HEK293T (cell line): ENCODE data around the gene ARHGAP9.

ENCODE experiments used
- CTCF ChIA-PET: fragments of 350-600 bp; formaldehyde crosslinking; extraction: SDS; loops from one replicate; lab custom pipeline; 2021; ENCODE audit warnings: antibody characterized with exemption, inconsistent platforms; lab: Yijun Ruan, JAX
- POLR2A ChIA-PET: fragments of 350-600 bp; formaldehyde crosslinking; extraction: SDS; loops from one replicate; lab custom pipeline; 2020; ENCODE audit warnings: antibody characterized with exemption, inconsistent platforms; lab: Yijun Ruan, JAX
- DNase-seq: peaks from one replicate; pipeline ENCODE4 v3.0.0; 2012; ENCODE audit warnings: mixed read lengths; ENCODE audit errors: extremely low spot score
- ARNT ChIP-seq: fragments of 450-650 bp; IDR thresholded peaks from 2 replicates; pipeline ENCODE4 v1.6.1; 2017; ENCODE audit warnings: mild to moderate bottlenecking
- BHLHE40 ChIP-seq: fragments of 450-650 bp; IDR thresholded peaks from 2 replicates; pipeline ENCODE4 v1.6.1; 2016; ENCODE audit warnings: mild to moderate bottlenecking, moderate library complexity, borderline replicate concordance
- CTBP1 ChIP-seq: fragments of 450-650 bp; IDR thresholded peaks from 2 replicates; pipeline ENCODE4 v1.6.1; 2016; ENCODE audit warnings: borderline replicate concordance
- ELF4 ChIP-seq: fragments of 450-650 bp; IDR thresholded peaks from 2 replicates; pipeline ENCODE4 v1.6.1; 2017; ENCODE audit warnings: antibody characterized with exemption
- FOXA1 ChIP-seq: fragments of 450-650 bp; IDR thresholded peaks from 2 replicates; pipeline ENCODE4 v1.6.1; 2016; ENCODE audit warnings: mild to moderate bottlenecking
- FOXK2 ChIP-seq: fragments of 450-650 bp; IDR thresholded peaks from 2 replicates; pipeline ENCODE4 v1.6.1; 2016; ENCODE audit warnings: mild to moderate bottlenecking
- FOXM1 ChIP-seq: fragments of 450-650 bp; IDR thresholded peaks from 2 replicates; pipeline ENCODE4 v1.6.1; 2017; ENCODE audit warnings: mild to moderate bottlenecking, borderline replicate concordance
- HDGF ChIP-seq: fragments of 450-650 bp; IDR thresholded peaks from 2 replicates; pipeline ENCODE4 v1.6.1; 2017; ENCODE audit warnings: antibody characterized with exemption, borderline replicate concordance
- L3MBTL2 ChIP-seq: fragments of 450-650 bp; conservative IDR thresholded peaks from 2 replicates; pipeline ENCODE4 v1.6.1; 2016; ENCODE audit warnings: mild to moderate bottlenecking
- LEF1 ChIP-seq: fragments of 450-650 bp; IDR thresholded peaks from 2 replicates; pipeline ENCODE4 v1.6.1; 2017; ENCODE audit warnings: mild to moderate bottlenecking, borderline replicate concordance
- NFRKB ChIP-seq: fragments of 450-650 bp; IDR thresholded peaks from 2 replicates; pipeline ENCODE4 v1.6.1; 2016; ENCODE audit warnings: mild to moderate bottlenecking, moderate library complexity
- PKNOX1 ChIP-seq: fragments of 450-650 bp; IDR thresholded peaks from 2 replicates; pipeline ENCODE4 v1.6.1; 2016
- SP1 ChIP-seq: fragments of 450-650 bp; IDR thresholded peaks from 2 replicates; pipeline ENCODE4 v1.6.1; 2017
- SUZ12 ChIP-seq: fragments of 450-650 bp; IDR thresholded peaks from 2 replicates; pipeline ENCODE4 v1.6.1; 2016; ENCODE audit warnings: mild to moderate bottlenecking
- TARDBP ChIP-seq: fragments of 450-650 bp; IDR thresholded peaks from 2 replicates; pipeline ENCODE4 v1.6.1; 2016
- ZNF384 ChIP-seq: fragments of 450-650 bp; IDR thresholded peaks from 2 replicates; pipeline ENCODE4 v1.6.1; 2016

Gene ARHGAP9

DNA sequence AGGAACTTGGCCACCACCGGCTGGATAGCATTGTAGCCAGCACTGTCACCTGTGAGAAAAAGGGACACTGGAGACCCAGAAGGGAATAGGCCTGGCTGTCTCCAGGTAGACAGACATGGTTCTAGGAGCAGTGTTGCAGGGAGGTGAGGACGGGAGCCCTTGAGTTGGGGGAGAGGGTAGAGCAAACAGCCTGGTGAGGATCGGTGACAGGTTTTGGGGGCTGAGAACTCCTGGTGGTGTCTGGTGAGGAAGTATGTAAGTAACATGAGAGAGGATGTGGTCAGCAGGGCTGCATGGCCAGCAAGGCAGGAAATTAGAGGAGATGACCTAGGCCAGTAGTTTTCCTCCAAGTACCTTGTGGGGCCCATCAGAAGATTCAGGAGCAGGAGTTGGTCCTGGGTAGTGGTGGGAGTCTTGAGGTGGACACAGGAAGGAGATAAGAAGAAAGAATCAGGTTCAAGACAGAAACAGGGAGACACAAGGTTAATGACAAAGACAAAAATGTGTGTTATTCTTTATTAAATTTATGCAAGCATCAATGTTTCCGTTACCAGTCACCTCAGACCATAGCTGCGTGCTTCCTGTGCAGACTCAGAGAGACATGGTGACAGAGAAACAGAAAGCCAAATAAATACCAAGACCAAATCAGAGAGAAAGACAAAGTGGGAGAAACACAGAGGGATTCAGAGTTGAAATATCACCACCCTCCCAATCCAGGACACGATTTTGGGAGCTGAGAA lies at the start of gene ARHGAP9:
ARHGAP9 (minus strand) TSS at position 491 of the 740 bp plus-strand sequence; CDS start at position 31, 460 bp downstream.
- TF ChIP-seq CTBP1 (no peak), BHLHE40 (no peak), ARNT (no peak), ZNF384 (no peak), HDGF (no peak), TARDBP (no peak), FOXA1 (no peak), LEF1 (no peak), FOXM1 (no peak), ELF4 (no peak)
- no peak for DNase-seq
- POLR2A ChIA-PET: interaction anchor here (1.4 kb wide), 1 partner anchor 21 kb away, joined by 3 read pairs; no protein-coding TSS in a partner anchor
- CTCF ChIA-PET: interaction anchor here (1.2 kb wide), 1 partner anchor 17 kb away, joined by 3 read pairs; no protein-coding TSS in a partner anchor

DNA sequence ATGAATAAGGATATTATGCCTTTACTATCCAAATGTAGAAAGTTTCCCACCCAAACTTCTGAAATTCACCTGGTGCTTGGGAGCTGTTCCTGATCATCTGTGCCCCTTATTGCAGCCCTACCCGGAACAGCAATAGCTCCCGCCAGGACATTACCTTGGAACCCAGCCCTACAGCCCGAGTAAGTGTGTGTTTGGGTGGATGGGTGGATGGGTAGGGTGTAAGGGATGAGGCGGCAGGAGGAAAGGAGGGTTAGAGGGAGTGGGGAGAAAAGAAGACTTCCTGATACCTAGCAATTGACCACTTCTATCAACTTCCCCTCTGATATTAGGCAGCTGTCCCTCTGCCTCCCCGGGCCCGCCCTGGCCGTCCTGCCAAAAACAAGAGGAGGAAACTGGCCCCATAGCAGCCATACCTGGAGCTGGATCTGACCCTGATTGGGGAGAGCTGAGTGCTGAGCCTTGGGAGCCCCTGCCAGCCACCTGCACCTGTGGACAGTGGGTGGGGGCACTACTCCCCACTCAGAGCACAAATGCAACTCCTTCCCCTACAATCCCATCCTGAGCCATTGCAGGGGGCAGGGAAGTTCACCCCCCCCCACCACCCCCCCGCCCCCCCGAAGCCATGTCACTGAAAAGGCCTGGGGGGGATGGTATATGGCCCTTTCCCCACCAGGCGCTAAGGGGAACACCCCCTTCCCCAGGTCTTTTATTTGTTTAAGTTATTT lies 49.3 kb upstream of the ARHGAP9 start:
- ChIA-PET POLR2A (interaction anchor here (1.1 kb wide), 1 partner anchor 18 kb away, joined by 3 read pairs; no protein-coding TSS in a partner anchor), CTCF (interaction anchor here (0.5 kb wide), 1 partner anchor 262 kb away, joined by 3 read pairs; no protein-coding TSS in a partner anchor)
- no peak for DNase-seq
- TF ChIP-seq SUZ12 (no peak), PKNOX1 (no peak), ARNT (no peak), TARDBP (no peak), FOXA1 (no peak), HDGF (no peak), NFRKB (no peak), BHLHE40 (no peak), L3MBTL2 (no peak)

GRCh38 chr12:57528176-57528575 lies 48.5 kb upstream of the ARHGAP9 start:
- POLR2A ChIA-PET: interaction anchor here (1.1 kb wide), 1 partner anchor 19 kb away, joined by 3 read pairs; no protein-coding TSS in a partner anchor
- no peak for DNase-seq
- TF ChIP-seq FOXK2 (no peak), HDGF (no peak), SP1 (no peak), BHLHE40 (no peak), CTBP1 (no peak), SUZ12 (no peak), FOXA1 (no peak), NFRKB (no peak), ZNF384 (no peak), LEF1 (no peak), ARNT (no peak), PKNOX1 (no peak), ELF4 (no peak), L3MBTL2 (no peak)
- CTCF ChIA-PET: no interaction called here

DNA sequence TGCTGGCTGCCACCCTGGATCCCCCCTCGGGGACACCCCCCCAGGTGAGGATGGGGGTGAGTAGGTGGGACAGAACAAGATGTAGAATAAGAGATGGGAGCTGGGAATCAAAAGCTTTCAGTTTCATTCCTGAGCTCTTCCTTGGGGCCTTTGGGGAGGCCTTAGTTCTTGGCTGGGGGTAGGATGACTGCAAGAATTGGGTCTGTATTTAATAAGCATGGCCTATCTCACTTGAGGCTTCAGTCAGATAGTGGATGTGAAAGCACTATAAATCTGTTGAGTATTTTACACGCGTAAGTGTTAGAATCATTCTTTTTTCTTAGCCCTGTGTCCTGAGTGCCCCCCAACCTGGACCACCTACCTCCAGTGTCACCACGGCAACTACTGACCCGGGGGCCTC lies 47.5 kb upstream of the ARHGAP9 start:
- TF ChIP-seq HDGF (no peak), SP1 (no peak), L3MBTL2 (no peak), FOXA1 (no peak), LEF1 (no peak), ZNF384 (no peak), FOXK2 (no peak), SUZ12 (no peak), BHLHE40 (no peak), FOXM1 (no peak), NFRKB (no peak), TARDBP (no peak)
- POLR2A ChIA-PET: interaction anchor here (0.9 kb wide), 1 partner anchor 9 kb away, joined by 3 read pairs; no protein-coding TSS in a partner anchor
- DNase-seq: no peak
- CTCF ChIA-PET: no interaction called here

DNA sequence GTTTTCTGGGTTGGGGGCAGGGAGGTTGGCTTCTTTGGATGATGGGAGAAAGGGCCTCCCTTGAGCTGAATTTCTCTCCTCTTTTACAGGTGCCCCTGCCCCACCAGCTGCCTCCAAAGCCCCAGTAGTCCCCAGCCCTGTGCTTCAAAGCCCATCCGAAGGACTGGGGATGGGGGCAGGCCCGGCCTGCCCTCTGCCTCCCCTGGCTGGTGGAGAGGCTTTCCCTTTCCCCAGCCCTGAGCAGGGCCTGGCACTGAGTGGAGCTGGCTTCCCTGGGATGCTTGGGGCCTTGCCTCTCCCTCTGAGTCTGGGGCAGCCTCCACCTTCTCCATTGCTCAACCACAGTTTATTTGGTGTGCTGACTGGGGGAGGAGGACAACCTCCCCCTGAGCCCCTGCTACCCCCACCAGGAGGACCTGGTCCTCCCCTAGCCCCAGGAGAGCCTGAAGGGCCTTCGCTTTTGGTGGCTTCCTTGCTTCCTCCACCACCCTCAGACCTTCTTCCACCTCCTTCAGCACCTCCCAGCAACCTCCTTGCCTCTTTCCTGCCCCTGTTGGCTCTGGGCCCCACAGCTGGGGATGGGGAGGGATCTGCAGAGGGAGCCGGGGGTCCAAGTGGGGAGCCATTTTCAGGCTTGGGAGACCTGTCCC lies 46.9 kb upstream of the ARHGAP9 start:
- TF ChIP-seq FOXA1 (no peak), PKNOX1 (no peak), NFRKB (no peak), BHLHE40 (no peak)
- ChIA-PET CTCF (no interaction called here), POLR2A (interaction anchor here (0.9 kb wide), 1 partner anchor 9 kb away, joined by 3 read pairs; no protein-coding TSS in a partner anchor)
- no peak for DNase-seq
